ENCODE results near the gene CAPN14.

Gene CAPN14, protein sequence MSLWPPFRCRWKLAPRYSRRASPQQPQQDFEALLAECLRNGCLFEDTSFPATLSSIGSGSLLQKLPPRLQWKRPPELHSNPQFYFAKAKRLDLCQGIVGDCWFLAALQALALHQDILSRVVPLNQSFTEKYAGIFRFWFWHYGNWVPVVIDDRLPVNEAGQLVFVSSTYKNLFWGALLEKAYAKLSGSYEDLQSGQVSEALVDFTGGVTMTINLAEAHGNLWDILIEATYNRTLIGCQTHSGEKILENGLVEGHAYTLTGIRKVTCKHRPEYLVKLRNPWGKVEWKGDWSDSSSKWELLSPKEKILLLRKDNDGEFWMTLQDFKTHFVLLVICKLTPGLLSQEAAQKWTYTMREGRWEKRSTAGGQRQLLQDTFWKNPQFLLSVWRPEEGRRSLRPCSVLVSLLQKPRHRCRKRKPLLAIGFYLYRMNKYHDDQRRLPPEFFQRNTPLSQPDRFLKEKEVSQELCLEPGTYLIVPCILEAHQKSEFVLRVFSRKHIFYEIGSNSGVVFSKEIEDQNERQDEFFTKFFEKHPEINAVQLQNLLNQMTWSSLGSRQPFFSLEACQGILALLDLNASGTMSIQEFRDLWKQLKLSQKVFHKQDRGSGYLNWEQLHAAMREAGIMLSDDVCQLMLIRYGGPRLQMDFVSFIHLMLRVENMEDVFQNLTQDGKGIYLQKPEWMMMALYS

GRCh38 chr2:31217465-31218200 is at the start of gene CAPN14:
CAPN14 (minus strand) TSS chr2:31217515; CDS start chr2:31205447, 12,068 bp downstream.
- no peak for DNase-seq

GRCh38 chr2:31266804-31267203 is 49.5 kb upstream of the CAPN14 start:
- DNase-seq, result no peak

- DNase-seq, result no peak
Observed at GRCh38 chr2:31265234-31265633, 47.9 kb upstream of the CAPN14 start.

DNA sequence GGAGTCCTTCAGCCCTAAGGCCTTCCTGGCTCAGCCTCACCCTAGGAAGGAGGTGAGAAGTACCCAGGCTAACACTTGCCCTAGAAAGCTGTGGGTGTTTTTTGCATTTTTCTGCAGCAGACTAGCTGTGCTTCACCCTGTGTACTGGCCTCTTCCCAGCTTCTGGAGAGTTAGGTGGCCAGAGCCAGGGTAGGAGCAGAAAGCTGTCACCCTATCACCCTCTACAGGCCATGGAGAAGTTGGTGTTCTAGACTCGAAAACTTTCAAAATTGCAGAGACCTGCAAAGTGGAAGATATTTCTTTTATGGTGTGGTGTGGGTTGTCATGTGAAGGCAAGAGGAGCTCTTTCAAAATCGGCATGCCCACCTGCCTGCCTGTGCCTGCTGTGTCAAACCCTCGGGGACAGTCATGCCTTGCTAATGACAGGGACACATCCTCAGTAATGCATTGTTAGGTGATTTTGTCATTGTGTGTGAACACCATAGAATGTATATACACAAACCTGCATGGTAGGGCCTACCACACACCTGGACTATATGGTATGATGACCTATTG is 46.4 kb upstream of the CAPN14 start:
- no peak for DNase-seq

GRCh38 chr2:31260870-31261269 is 43.6 kb upstream of the CAPN14 start:
- no peak for DNase-seq

GRCh38 chr2:31259075-31259474 is 41.8 kb upstream of the CAPN14 start:
- no peak for DNase-seq

DNA sequence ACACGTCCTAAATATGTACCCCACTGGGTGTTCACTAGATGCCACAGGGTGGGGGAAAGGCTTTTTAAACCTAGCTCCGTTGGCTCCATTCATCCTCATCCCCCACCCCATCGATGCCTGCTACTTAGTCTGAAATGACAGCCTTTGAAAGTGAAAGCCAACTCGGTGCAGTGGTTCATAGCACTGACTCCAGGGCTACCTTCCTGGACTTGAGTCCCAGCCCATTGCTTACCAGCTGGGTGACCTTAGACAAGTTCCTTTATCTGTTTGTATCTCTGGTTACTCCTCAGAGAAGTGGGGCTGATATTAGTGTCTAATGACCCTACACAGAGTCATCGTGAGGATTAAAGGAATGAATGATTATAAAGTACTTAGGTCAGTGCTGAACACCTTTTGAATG is 41.0 kb upstream of the CAPN14 start:
- no peak for DNase-seq

GRCh38 chr2:31256611-31257382 is 39.5 kb upstream of the CAPN14 start:
- DNase-seq, result no peak

- no peak for DNase-seq
Observed at GRCh38 chr2:31255911-31256571, 38.7 kb upstream of the CAPN14 start.

DNA sequence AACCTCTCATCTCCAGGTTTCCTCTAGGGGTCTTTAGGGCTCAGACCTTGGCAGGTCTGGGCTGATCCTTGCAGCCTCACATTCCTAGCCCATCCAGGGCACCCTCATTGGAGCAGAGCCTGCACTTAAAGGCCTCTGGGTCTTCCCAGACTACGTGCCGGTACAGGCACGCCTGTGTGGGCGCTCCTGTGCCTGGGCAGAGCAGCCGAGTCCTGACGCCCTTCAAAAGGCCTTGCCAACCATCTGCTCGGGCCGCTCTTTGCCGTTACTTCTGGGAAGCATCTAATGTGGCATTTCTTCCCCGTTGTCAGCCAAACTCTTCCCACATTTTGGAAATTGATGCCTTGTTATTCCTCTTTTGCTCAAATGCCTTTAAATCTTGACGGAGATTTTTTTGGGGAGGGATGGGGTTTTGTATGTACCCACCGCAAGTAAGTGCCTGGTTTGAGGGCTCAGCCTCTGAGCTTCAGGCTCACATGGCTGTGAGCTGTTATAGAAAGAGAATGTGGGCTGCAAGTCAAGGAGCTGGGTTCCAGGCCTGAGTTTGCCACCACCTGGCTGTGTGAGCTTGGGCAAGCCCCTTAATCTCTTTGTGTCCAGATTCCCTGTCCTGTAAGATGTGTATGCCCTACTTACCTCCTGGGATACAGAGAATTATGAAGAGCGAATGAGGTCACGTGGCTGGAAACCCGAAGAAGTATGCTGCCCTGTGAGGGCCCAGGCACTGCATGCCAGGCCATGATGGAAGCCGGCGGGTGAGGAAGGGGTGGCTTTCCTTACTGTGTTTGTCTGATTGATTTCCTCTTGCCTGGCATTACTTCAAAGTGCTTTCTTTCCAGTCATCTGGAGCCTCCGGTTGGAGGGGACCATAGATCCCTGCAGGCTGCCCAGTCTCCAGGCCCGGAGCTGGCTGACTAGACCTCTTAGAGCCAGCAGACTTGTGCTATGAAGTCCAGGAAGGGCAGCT is 37.2 kb upstream of the CAPN14 start:
- DNase-seq, result no peak

DNA sequence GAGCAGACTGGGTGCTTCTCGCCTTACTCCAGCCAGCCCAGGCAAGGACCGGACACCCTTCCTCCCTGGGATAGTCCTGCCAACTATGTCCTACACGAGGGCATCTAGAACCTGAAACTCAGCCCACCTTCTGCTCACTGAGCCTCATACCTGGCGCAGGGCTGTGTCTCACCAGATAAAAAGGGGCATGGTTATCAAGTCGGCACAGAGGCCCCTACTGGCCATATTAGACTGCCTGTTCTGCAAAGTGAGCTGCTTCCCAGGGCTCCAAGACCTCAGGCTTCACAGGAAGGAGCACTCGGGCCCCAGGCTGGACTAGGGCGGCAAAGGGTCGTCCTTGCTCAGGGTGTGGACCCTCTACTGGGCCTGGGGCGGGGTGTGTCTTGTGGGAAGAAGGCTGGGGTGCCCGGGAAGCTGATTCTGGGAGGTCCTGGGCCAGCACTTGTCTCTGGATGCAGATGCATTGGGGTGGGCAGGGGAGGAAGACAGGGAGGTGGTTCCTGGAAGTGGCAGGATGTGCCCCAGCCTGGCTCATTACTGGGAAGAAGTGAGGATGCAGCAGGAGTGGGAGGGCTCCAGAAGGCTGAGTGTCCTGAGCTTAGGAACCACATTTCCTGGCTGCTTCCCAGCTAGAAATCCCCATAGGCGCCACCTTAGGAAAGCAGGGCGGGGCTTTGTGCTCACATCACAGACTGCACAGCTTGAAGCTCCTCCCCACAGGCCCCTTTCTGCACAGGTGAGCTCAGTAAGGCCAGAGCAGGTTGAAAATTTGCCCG is 36.2 kb upstream of the CAPN14 start:
- no peak for DNase-seq

DNA sequence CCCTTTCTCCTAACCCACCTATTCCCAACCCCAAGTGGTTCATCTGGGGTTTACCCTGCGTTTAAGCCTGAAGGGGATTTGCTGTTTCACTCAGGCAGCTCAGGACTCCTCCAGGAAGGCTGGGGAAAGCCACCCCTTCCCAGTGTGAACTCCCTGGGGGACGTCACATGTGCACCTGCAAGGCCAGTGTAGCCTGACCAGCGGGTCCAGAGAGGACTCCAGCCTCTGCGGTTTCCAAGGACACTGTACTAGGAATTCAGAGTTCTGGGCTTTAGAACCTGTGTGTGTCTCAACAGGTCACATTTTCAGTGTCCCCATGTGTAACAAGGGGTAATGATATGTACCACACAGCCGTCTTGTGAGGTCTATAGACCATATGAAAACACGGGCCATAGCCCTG is 34.5 kb upstream of the CAPN14 start:
- no peak for DNase-seq

DNA sequence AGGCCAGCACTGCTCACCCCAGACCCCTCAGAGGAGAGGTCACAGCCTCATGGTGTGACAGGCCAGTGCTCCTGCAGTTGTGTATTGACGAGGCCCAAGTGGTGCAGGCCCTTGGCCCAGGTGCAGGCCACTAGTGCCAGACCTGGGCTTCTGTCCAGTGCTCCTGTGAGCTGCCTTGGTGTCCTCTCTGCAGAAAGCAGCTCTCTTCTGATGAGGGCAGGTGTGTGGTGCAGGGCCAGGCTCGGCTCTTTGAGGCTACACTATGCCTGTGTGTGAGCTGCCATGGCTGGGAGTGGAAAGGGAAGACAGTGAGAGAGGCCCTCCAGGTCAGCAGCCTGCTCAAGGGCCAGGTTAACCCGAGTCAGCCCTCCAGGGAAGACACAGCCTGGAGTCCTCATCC is 33.7 kb upstream of the CAPN14 start:
- no peak for DNase-seq

DNA sequence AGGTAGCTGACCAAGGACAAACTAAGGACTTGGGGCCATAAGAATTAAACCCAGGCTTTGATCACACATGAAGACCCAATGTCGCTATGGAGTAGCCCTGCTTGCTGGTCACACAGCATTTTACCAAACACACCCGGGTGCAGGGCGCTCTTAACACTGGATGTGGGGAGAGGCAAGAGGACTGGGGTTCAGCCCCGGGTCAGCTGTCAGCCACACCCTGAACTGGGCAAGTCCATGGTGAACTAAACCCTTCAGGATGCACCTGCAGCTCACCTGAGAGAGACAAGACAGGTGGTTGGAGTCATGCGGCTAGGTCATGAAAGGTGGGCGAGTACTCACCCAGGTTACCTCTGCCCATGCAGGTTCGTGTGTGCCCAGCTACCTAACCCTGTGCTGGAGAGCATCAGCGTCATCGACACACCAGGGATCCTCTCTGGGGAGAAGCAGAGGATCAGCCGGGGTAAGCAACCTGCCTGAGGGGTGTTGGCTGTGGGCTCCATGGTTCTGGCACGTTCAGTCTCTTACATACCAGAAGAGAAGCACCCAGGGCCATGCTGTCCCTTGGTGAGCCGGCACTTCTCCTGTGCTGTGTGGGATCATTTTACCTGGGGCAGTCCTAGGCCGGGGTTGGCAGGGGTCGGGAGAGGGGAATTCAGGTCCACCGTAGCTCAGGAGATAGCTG is 31.8 kb upstream of the CAPN14 start:
- no peak for DNase-seq

DNA sequence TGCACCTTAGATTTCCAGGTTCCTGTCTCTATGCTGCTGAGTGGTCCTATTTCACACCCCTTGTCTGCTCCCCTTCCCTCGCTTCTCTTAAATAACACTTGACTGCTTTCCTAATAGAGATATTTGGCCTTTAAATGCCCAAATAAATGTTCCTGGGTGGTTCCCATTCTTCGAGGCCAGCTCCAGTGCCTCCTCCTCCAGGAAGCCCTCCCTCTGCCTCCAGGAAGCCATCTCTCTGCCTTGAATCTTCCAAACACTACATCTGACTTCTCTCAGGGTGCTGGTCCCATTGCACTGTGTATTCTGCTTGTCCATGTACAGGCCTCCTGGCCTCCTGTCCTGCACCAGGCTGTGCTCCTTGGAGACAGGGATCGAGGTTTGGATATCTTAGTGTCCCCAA is 30.8 kb upstream of the CAPN14 start:
- DNase-seq, result no peak

DNA sequence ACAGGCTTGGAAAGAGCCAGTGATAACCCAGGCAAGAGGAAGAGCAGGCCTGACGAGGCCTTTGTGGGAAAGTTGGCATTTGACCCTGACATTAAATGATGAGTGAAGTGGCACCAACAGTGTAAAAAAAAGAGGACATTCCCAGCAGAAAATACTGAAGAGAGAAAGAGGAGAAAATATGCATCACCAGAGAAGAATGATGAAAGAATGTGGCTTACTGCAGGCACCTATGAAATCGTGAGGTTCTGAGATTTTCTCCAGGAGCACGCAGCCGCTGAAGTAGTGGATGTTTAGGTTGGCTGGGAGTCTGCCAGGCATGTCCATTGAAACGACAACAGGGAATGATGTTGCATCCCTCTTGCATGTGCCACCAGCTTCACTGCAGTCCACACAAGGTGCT is 30.4 kb upstream of the CAPN14 start:
- DNase-seq, result no peak

GRCh38 chr2:31246184-31246852 is 29.0 kb upstream of the CAPN14 start:
- no peak for DNase-seq

- DNase-seq, result no peak
Observed at GRCh38 chr2:31244101-31244500, 26.8 kb upstream of the CAPN14 start.

DNA sequence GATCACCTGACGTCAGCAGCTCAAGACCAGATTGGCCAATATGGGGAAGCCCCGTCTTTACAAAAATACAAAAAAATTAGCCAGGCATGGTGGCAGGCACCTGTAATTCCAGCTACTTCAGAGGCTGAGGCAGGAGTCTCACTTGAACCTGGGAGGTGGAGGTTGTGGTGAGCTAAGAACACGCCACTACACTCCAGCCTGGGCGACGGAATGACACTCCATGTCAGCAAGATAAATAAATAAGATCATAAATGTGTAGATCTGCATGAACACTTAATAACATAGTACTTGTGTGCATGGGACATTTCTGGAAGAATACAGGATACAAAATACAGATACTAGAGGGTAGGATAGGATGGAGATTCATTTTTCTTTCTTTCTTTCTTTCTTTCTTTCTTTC is 25.7 kb upstream of the CAPN14 start:
- no peak for DNase-seq

Data from GOT3 (cell line).